Measurements from ENCODE around the gene ABHD3. TPM values are rescaled to one million over a fixed set of nuclear protein-coding genes. Genes with fewer than 3 reads are reported as not detected.

Gene ABHD3
- total and polyA plus RNA-seq, 2 of the 8 experiments (the other 6 are each of a cell fraction or from before 2014, with no cell fraction given), result 8.4 to 12.1 TPM

- DNase-seq (ENCODE audit: low read depth in 1 of 2, low spot score in 2 of 2), result no peak
- no peak overlapping the region for H2AFZ ChIP-seq (ENCODE audit: low read length)
- H2BK5ac ChIP-seq (ENCODE audit: low read depth, low read length), result no peak overlapping the region
- no peak overlapping the region for H4K5ac ChIP-seq (ENCODE audit: insufficient read length, low read depth, low read length)
- POLR2A ChIA-PET (ENCODE audit: partially characterized antibody), result interaction anchor here (0.6 kb wide), 1 partner anchor 17 kb away, joined by 3 read pairs; no protein-coding TSS in a partner anchor
- no peak overlapping the region for H3K18ac ChIP-seq (ENCODE audit: extremely low read depth, low read length)
- H2AK5ac ChIP-seq (ENCODE audit: low read depth, low read length), result no peak overlapping the region
- no peak overlapping the region for H2BK15ac ChIP-seq (ENCODE audit: low read length)
- H3K4me1 ChIP-seq (replicated peaks in 1 of 4; ENCODE audit: control insufficient read depth in 3 of 4, insufficient read depth in 4 of 4, low read length in 3 of 4), result no peaks in the 10 kb centered on the region; a peak in 1 of 7 replicates
- H3K4me2 ChIP-seq (ENCODE audit: insufficient read depth in 1 of 2, low read depth in 2 of 2, low read length in 2 of 2), result no peak overlapping the region
- H3K9ac ChIP-seq (replicated peaks in 1 of 4; ENCODE audit: extremely low read depth in 1 of 4, low read depth in 3 of 4, low read length in 3 of 4), result no peak overlapping the region
- no peaks in the 10 kb centered on the region; a peak in 1 of 7 replicates for H3K27me3 ChIP-seq (replicated peaks in 1 of 4; ENCODE audit: control insufficient read depth in 3 of 4, extremely low read depth in 1 of 4, insufficient read depth in 3 of 4, low read length in 3 of 4)
- no peak overlapping the region for H3K4ac ChIP-seq (replicated peaks; ENCODE audit: insufficient read length, low read depth, low read length)
- no peaks in the 10 kb centered on the region for H3K79me1 ChIP-seq (ENCODE audit: low read depth, low read length)
- no peak overlapping the region for H2BK120ac ChIP-seq (replicated peaks; ENCODE audit: low read depth, low read length)
- no peak overlapping the region for H4K8ac ChIP-seq (ENCODE audit: extremely low read depth, insufficient read depth, low read length)
- no peaks in the 10 kb centered on the region for H3K9me3 ChIP-seq (ENCODE audit: insufficient read depth in 2 of 2, low read depth in 1 of 2, low read length in 1 of 2)
- CTCF ChIA-PET (ENCODE audit: partially characterized antibody), result interaction anchor here (0.7 kb wide), 1 partner anchor 43 kb away, joined by 5 read pairs; no protein-coding TSS in a partner anchor
- no peak overlapping the region for H3K14ac ChIP-seq (ENCODE audit: insufficient read length)
- no peak overlapping the region for H3K4me3 ChIP-seq (ENCODE audit: extremely low read depth in 1 of 4, insufficient read depth in 2 of 4, low read depth in 3 of 4, low read length in 4 of 4)
- no peak overlapping the region for H4K91ac ChIP-seq (replicated peaks; ENCODE audit: insufficient read length, low read length)
- H2BK12ac ChIP-seq (ENCODE audit: low read depth, low read length), result no peak overlapping the region
- FAIRE-seq, result no peak
- H3K23ac ChIP-seq (ENCODE audit: insufficient read length), result no peak overlapping the region
- 90% methylated on average over 3 of the region's 3 CpGs; no CpG with 5 or more reads in 1 of the 2 experiments for WGBS, 2 experiments (ENCODE audit: extremely low coverage in 1 of 2, insufficient coverage in 1 of 2, insufficient read length in 1 of 2, insufficient replicate concordance in 2 of 2, low coverage in 1 of 2, low lambda C conversion rate in 2 of 2, missing lambda C conversion rate in 1 of 2)
- no peak overlapping the region for H2BK20ac ChIP-seq (ENCODE audit: low read length)
- no peaks in the 10 kb centered on the region for H3K23me2 ChIP-seq (ENCODE audit: low read depth, low read length)
- no peaks in the 10 kb centered on the region for H4K20me1 ChIP-seq (replicated peaks in 1 of 2; ENCODE audit: control insufficient read depth in 1 of 2, insufficient read depth in 2 of 2, low read length in 2 of 2)
- H3K27ac ChIP-seq (ENCODE audit: low read depth, low read length), result no peak overlapping the region
- no peak overlapping the region for H3K56ac ChIP-seq (replicated peaks; ENCODE audit: insufficient read length, low read depth, low read length)
- no peaks in the 10 kb centered on the region for H3K79me2 ChIP-seq (ENCODE audit: control insufficient read depth in 1 of 2, insufficient read depth in 2 of 2, low read length in 2 of 2)
- no peaks in the 10 kb centered on the region for H3K36me3 ChIP-seq (ENCODE audit: control insufficient read depth in 2 of 4, insufficient read depth in 4 of 4, low read length in 3 of 4)
- TF ChIP-seq JUN (IDR thresholded peaks at IDR 0.05; ENCODE audit: low read depth, low read length) (no peak), ATF3 (IDR thresholded peaks at IDR 0.05; ENCODE audit: insufficient read depth, low read depth, low read length) (no peak), CBX8 (IDR thresholded peaks at IDR 0.05; ENCODE audit: borderline replicate concordance, low read depth, low read length) (no peak), BACH1 (IDR thresholded peaks at IDR 0.05; ENCODE audit: low read length) (no peak), SIN3A (conservative IDR thresholded peaks at IDR 0.05 in 1 of 2, IDR thresholded peaks at IDR 0.05 in 1 of 2; ENCODE audit: low read depth in 1 of 2, low read length in 2 of 2) (no peak), RXRA (IDR thresholded peaks at IDR 0.05; ENCODE audit: insufficient read depth, low read depth, low read length) (no peak)
Measured at GRCh38 chr18:21672521-21673267, 31.9 kb downstream of the ABHD3 start.

All from H1 (cell line).